HG02852 (cell line): ENCODE results near the gene CACNG6.
"Not testable (repeated sequence)": the region's sequence is repeated elsewhere in the genome, so short reads cannot be mapped to it uniquely, and the experiment has no call there.

Experiments used
- ATAC-seq: cut with Tn5 transposase; IDR thresholded peaks from one replicate; pipeline ENCODE4 v1.9.1; 2021; ENCODE audit warnings: mild to moderate bottlenecking, moderate library complexity; ENCODE audit not compliant: unreplicated experiment

CACNG6 gene

DNA sequence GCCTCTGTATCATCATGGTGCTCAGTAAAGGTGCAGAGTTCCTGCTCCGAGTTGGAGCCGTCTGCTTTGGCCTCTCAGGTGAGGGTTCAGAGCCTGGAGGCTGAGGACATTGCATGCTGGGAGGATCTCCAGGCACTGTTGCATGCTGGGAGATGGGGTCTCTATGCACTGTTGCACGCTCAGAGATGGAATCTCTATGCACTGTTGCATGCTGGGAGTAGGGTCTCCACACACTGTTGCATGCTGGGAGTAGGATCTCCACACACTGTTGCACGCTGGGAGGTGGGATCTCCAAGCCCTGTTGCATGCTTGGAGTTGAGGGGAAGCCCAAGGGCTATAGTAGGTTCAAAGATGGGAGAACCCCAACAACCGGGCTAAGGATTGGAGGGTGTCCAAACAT is 8.3 kb downstream of the CACNG6 start:
- no peak for ATAC-seq

DNA sequence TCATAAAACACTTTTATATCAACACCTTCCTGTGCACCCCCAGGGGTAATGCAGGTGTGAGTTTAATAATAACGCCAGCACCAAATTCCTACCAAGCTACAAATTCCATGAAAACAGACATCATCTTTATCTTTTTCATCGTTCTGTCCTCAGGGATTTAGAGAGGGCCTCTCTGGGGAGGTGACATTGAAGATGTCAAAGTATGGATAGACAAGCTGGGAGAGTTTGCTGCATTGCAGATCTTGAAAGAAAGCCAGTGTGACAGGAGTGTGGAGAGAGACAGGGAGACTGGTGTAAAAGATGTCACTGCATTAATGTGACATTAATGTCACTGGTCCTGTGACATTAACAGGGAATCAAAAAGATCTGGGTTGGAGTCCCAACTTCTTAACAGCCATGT is 10.1 kb downstream of the CACNG6 start:
- ATAC-seq: no peak

DNA sequence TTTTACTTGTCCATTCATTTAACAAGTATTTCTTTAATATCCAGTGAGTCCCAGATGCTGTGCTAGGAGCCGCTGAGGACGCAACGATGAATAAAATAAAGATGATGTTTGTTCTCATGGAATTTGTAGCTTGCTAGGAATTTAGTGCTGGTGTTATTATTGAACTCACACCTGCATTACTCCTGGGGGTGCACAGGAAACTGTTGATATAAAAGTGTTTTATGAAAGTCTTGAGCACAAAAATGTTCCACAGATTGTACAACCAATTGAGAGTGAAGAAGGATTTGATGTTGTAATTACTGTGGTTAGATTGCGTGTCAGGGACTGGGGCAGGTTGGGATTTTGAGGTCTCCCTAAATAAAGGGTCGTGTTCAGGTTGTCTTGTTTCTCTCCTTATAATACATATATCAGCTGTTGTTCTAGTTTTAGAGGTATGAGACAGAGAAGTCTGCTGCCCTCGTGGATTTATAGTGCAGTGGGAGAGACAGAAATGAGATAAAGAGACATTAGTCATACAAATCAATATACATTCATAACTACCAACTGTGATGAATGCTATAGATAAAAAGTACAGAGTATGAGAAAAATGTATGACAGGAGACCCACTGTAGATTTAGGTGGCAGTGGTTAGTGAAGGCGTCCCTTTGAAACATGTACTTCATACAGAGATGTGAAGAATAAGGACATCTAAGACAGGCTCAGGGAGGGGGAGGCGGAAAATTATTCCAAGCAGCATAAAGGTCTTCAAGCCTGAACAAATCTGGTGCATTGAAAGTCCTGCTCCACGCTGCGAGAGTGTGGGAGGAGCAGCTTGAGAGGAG is 11.3 kb downstream of the CACNG6 start:
- ATAC-seq: no peak

DNA sequence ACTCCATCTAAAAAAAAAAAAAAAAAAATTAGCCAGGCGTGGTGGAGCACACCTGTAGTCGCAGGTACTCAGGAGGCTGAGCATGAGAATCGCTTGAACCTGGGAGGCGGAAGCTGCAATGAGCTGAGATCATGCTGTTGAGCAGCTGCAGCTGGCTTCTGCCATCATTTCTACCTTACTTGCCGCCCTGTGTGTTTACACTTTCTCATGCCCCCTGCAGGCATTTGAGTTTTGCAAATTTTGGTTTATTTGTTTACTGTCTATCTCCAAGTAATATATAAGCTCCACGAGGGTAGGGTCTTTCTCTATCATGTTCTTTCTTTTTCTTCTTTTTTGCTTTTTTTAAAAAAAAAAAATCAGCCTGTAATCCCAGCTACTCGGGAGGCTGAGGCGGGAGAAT is 18.0 kb downstream of the CACNG6 start:
- ATAC-seq: no peak

DNA sequence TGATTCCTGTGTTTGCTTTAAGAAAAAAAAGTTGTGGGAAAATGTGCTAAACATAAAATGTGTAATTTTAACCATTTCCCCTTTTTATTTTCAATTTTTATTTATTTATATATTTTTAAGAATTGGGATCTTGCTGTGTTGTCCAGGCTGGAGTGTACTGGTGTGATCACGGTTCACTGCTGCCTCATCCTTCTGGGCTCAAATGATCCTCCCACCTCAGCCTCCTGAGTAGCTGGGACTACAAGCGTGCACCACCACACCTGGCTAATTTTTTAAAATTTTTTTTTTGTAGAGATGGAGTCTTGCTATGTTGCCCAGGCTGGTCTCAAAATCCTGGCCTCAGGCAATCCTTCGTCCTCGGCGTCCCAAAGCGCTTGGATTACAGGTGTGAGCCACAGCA is 19.0 kb downstream of the CACNG6 start:
- ATAC-seq: no peak

DNA sequence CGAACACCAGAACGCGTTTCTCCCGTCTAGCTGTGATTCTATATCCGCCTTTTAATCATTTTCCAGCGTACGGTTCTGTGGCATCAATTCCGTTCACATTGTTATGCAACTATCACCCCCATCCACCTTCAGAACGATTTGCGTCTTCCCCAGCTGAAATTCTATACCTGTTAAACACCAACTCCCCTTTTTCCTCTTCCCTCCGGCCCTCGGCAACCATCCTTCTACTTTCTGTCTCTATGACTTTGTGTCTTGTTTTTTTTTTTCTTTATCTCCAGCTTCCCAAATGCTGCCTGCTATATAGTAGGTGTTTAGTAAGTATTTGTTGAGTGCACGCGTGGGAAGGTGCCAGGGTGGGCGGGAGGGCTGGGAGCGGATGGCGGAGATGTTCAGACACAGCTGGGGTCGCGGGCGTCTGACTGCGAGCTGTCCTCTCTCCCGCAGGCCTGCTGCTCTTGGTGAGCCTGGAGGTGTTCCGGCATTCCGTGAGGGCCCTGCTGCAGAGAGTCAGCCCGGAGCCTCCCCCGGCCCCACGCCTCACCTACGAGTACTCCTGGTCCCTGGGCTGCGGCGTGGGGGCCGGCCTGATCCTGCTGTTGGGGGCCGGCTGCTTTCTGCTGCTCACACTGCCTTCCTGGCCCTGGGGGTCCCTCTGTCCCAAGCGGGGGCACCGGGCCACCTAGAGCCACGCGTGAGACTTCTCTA is 20.2 kb downstream of the CACNG6 start:
- no peak for ATAC-seq

DNA sequence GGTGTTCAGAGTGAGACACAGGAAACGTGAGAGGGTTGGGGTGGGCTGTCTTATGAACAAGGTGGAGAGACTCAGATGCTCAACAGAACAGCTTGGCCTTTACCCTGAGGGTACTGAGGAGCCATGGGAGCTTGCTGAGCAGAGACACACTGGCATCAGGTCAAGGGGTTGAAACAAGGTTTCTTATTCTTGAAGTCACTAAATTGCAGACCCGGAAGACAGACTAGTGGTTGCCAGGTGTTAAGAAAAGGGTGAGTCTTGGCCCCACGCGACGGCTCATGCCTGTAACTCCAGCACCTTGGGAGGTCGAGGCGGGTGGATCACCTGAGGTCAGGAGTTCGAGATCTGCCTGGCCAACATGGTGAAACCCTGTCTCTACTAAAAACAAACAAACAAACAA is 22.4 kb downstream of the CACNG6 start:
- no peak for ATAC-seq

DNA sequence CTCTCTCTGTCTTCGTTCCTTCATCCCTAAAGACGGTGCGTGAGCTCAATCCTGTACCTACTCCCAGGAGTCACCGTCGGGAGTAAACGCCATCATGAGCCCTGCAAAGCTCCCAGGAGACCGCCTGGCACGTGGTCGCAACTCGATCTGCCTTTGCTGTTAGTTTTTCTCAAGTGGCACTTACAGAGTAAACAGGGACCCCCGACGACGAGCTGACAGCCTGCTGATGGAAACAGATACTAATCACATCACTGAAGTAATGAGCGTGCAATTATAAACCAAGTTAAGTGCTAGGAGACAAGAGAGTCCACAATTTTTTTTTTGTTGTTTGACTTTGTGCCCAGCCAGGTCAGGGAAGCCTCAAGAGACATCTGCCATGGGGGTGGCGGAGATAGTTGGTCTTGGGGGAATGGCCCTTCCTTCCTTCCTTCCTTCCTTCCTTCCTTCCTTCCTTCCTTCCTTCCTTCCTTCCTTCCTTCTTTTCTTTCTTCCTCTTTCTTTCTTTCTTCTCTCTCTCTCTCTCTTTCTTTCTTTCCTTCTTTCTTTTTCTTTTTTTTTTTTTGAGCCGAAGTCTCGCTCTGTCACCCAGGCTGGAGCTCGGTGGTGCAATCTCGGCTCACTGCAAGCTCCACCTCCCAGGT is 23.6 kb downstream of the CACNG6 start:
- no peak for ATAC-seq

DNA sequence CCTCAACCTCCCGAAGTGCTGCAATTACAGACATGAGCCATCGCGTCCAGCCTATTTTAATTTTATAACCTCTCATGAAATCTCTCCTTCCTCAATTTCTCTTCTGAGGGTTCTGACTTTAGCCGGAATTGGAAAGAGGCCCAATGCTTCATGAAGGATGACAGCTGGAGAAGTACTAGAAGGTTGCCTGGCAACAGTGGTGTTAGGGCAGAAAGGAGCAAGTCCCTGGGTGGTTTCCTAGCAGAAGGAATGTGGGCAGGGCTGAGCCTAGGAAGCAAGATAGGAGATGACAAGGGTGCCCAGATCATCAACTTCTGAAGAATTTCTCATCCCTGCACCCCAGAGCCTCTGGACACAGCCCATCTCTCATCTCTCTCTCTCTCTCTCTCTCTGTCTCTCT is 25.8 kb downstream of the CACNG6 start:
- no peak for ATAC-seq

DNA sequence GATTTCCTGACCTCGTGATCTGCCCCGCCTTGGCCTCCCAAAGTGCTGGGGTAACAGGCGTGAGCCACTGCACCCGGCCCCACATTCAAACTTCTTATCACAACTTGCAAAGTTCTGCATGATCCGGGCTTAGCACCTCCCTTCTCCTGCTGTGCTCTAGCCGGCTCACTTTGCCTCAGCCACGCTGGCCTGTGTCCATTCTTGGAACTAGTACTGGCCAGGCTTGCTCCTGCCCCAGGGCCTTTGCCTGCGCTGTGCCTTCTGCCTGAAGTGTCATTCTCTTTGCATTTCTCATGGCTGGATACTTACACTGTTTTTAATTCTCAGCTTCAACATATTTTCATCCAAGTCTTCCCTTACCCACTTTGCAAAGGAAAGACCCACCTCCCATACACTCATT is 29.9 kb downstream of the CACNG6 start:
- no peak for ATAC-seq

DNA sequence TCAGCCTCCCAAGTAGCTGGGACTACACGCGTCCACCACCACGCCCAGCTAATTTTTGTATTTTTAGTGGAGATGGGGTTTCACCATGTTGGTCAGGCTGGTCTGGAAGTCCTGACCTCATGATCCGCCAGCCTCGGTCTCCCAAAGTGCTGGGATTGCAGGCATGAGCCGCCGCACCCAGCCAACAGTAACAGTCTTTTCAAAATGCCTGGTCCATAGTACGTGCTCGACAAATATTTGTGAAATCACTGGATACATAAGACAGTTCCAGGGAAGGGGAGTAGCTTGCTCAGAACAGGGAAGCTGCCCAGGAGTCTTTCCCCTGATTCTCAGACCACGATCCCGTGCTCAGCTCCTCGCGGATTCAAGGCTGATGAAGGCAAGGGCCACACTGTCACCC is 30.5 kb downstream of the CACNG6 start:
- no peak for ATAC-seq

DNA sequence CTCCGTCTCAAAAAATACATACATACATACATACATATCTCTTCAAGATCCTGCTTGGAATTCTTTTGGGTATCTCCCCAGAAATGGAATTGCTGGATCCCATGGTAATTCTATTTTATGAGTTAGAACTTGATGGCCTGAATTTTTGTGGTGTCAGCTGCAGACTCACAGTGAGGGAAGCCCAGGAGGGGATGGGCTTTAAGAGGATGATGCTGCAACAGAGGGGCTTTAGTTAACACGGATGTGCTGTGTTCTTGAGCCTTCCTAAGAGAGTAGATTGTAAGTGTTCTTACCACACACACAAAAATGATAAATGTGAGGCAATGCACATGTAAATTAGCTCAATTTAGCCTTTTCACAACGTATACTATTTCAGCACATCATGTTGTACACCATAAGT is 31.8 kb downstream of the CACNG6 start:
- no peak for ATAC-seq

DNA sequence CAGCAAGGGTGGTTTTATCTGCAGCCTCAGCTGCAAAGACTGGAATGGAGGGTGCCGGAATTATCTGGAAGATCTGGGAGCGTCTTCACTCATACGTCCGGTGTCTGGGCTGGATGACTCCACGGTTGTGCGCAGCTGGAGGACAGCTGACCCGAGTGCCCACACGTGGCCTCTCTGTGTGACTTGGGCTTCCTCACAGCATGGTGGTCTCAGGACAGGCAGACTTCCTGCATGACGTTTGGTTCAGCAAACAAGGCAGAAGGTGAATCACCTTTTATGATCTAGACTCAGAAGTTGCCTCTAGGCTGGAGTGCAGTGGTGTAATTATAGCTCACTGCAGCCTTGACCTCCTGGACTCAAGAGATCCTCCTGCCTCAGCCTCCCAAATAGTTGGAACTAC is 33.2 kb downstream of the CACNG6 start:
- no peak for ATAC-seq

DNA sequence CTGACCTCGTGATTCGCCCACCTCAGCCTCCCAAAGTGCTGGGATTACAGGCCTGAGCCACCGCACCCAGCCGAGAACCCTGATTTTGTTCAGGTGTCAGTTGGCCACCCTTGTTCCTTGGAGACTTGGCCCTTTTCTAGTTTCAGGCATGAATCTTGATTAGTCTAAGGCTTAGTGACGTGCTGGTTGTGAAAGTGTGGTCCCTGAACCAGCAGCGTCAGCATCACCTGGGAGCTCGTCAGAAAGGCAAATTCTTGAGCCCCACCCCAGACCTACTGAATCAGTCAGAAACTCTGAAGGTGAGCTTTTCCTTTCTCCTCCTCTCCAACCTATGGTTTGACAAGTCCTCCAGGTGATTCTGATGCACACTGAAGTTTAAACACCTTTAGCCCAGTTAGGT is 35.2 kb downstream of the CACNG6 start:
- no peak for ATAC-seq

DNA sequence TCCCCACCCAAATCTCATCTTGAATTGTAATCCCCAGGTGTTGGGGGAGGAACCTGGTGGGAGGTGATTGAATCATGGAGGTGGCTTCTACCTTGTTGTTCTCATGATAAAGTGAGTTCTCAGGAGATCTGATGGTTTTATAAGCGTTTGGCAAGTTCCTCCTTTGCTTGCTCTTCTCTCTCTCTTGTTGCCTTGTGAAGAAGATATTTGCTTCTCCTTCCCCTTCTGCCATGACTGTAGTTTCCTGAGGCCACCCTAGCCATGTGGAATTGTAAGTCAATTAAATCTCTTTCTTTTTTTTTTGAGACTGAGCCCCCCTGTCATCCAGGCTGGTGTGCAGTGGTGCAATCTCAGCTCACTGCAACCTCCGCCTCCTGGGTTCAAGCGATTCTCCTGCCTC is 37.9 kb downstream of the CACNG6 start:
- ATAC-seq: no peak

DNA sequence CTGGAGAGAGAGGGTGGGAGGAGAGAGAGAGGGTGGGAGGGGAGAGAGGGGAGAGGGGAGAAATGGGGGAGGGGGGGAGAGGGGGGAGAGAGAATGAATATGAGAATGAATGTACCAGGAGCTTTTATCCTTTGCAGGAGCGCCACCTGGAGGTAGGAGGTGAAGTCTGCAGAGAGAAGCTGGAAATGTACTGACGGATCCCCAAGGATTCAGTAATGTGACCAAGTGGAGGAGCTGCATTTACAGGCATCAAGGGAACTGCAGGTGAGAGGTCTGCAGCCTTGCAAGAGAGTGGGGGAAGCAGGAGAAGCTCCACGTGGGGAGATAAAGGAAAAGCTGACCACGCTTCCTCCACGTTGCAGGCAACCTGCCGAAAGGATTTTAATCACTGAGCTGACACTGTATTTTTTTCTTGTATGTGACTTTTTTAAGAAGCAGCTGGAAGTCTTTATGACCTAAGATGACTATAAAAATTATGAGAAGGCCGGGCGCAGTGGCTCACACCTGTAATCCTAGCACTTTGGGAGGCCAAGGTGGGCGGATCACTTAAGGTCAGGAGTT is 38.6 kb downstream of the CACNG6 start:
- no peak for ATAC-seq

DNA sequence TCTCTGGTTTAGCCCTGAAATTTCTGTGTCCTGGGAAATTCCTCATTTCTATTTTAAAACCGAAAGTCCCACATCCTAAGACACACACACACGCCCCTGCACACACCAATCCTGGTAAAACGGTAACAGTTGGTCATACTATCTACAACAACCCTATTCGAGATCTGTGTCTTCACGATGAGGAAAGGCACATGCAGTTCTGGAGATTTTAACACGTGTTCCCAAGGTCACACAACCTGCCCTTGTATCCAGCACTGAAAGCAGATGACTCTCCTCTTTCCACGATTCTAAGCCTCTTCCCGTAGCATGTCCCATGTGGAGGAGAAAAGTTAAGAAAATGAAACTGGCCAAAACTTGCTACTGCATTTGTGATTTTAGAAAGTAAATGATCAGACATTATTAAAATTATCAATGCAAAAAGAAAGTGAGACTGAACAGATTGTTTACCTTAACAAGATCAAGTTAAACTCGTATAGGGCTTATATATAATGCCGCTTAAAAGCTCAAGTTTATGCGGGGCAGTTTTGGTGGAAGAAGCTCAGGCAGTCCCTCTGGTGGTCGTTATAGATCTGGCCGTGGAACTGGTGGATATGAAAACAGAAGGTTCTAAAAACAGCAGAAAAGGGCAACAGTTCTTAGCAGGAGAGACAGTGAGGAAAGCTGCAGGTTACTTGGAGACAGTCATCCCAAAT is 39.6 kb downstream of the CACNG6 start:
- ATAC-seq: no peak

DNA sequence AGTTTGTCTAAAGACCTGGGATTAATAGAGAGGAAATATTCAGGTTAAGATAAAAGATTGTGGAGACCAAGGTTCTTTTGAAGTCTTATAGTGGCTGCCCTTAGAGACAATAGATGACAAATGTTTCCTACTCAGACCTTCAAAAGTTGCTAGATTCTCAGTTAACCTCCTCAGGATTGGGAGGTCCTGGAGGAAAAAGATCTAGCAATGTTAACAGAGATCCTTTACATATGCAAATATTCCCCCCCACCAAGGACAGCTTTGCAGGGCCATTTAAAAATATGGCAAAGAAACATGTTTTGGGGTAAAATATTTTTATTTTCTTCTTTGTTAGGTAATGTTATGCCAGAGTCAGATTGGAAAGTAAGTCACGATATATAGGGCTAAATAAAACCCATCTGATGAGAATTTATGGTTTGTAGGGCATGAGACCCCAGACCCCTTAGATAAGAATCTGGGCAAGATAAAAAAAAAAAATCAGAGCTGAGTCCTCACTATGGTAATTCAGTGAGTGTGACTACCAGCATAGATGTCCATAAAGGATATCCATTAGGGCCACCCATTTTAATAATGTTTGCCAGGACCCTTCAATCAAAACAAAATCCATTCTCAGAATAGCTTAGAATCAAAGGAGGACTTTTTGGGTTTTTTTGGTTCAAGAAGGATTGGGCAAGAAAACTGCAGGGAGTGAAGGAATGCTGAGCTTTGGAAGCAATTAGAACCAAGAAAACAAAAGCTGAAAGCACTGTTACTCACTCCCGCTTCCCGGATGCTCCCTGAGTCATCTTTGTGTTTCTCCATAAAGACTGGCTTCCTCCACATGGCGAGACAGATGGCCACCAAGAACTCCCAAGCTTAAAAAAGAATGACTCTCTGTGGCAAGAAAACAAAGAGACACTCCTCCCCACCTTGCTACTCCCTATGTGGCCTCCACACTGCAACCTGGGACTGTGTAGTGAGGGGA is 44.1 kb downstream of the CACNG6 start:
- no peak for ATAC-seq

DNA sequence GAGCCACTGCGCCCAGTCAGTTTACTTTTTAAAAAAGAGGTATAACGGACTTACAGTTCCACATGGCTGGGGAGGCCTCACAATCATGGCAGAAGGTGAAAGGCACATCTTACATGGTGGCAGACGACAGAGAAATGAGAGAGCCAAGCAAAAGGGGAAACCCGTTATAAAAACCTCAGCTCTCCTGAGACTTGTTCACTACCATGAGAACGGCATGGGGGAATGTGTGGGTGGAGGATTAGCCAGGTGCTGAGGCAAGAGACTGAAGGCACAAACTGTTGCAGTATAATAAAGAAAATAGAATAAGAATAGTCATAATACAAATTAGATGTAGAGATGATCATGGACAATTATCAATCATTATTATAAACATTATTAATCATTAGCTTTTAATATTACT is 45.1 kb downstream of the CACNG6 start:
- not testable (repeated sequence) for ATAC-seq

DNA sequence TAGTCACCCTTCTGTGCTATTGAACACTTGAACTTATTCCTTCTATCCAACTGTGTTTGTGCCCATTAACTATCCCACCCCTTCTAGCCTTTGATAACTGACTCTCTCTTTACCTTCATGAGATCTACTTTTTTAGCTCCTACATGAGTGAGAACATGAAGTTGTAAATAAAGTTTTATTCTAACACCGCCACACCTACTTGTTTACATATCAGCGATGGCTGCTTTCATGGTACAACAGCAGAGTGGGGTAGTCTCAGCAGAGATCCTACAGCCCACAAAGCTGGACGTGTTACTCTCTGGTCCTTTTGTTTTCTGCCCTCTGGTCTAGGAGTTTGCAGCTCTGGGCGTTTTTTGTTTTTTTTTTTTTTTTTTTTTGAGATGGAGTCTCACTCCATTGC is 48.6 kb downstream of the CACNG6 start:
- ATAC-seq: no peak
